Measurements from ENCODE around the gene HTD2.

DNA sequence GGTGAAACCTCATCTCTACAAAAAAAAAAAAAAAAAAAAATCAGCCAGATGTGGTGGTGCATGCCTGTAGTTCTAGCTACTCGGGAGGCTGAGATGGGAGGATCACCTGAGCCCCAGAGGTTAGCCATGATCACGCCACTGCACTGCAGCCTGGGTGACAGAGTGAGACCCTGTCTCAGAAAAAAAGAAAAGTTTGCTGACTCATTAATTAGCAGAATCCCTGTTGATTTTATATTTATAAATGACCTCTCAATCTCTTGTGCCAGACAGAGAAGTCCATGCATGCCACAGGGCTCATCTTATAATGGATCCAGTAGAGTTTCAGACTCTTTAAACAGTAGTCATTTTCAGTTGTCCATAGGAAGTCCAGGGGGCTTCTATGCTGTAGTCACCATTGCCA, 35.8 kb upstream of the HTD2 start:
- TF ChIP-seq POLR2AphosphoS5 (IDR thresholded peaks at IDR 0.05; ENCODE audit: low read depth, low read length) (no peak), POLR2A (IDR thresholded peaks at IDR 0.05; ENCODE audit: low read depth, low read length) (no peak)

All from GM12892 (cell line).